ENCODE results near the gene ZNF487. TPM values are rescaled to one million over a fixed set of nuclear protein-coding genes. Genes with fewer than 3 reads are reported as not detected.

Gene ZNF487
- total and polyA plus RNA-seq, 2 of the 13 experiments (the other 11 are each of a cell fraction or from before 2014, with no cell fraction given) = 7.4 to 8.8 TPM

DNA sequence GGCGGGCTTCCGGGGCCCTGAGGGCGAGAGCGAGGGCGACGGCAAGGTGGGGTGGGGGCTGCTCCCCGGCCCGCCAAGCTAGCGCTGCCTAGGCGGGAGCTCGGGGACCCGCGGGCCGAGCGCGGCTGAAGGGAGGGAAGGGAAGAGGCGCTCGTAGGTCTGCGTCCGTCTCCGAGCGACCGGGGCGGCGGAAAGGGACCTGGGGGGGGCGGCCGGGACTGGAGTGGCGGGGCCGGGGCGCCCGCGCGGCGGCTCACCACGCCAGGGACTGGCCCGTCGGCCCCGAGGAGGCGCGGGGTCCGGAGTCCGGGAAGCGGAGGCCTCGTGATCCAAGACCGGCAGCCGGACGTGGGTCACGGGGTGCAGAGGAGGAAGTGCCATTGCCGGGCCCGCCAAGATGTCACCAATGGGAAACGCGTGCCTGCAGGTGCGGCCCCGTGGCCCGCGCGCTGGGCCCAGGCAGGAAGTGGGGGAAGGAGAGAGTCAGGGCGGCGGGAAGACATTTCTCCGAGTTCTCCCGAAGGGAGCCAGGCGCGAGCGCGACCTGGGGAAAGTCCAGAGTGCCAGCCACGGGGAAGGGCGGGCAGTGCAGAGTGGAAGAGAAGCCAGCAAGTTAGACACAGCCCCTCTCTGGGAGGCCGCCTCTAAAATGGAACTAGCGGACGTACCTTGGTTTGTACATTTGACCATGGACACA is 39.8 kb upstream of the ZNF487 start (continued):
- TF ChIP-seq ZNF382 (CRISPR knock-in tag; IDR thresholded peaks at IDR 0.05; ENCODE audit: borderline replicate concordance) = no peak
- TF ChIP-seq ZNF432 (CRISPR knock-in tag; IDR thresholded peaks at IDR 0.05; ENCODE audit: borderline replicate concordance) = no peak
- TF ChIP-seq RFX1 (IDR thresholded peaks at IDR 0.05) = no peak
- no peak for TF ChIP-seq ZNF720 (CRISPR knock-in tag; IDR thresholded peaks at IDR 0.05)
- peak; percentile 86 for TF ChIP-seq TBX2 (CRISPR knock-in tag; IDR thresholded peaks at IDR 0.05; ENCODE audit: borderline replicate concordance)
- peak; percentile 78; the same call in 1 of the 2 replicates for TF ChIP-seq AHR (CRISPR knock-in tag; IDR thresholded peaks at IDR 0.05)
- TF ChIP-seq, protein P1, sequence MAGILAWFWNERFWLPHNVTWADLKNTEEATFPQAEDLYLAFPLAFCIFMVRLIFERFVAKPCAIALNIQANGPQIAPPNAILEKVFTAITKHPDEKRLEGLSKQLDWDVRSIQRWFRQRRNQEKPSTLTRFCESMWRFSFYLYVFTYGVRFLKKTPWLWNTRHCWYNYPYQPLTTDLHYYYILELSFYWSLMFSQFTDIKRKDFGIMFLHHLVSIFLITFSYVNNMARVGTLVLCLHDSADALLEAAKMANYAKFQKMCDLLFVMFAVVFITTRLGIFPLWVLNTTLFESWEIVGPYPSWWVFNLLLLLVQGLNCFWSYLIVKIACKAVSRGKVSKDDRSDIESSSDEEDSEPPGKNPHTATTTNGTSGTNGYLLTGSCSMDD (CRISPR knock-in tag; IDR thresholded peaks at IDR 0.05) = no peak
- no peak for TF ChIP-seq SETDB1 (CRISPR knock-in tag; IDR thresholded peaks at IDR 0.05; ENCODE audit: borderline replicate concordance)
- TF ChIP-seq HDAC1 (CRISPR knock-in tag; IDR thresholded peaks at IDR 0.05) = peak; percentile 81
- TF ChIP-seq ZFYVE20 (CRISPR knock-in tag; IDR thresholded peaks at IDR 0.05; ENCODE audit: borderline replicate concordance, low read depth) = no peak
- peak; percentile 71; the same call in 1 of the 2 replicates for TF ChIP-seq MAF1 (CRISPR knock-in tag; IDR thresholded peaks at IDR 0.05; ENCODE audit: borderline replicate concordance)
- no peak for TF ChIP-seq ZEB1 (IDR thresholded peaks at IDR 0.05; ENCODE audit: insufficient replicate concordance, low read depth)
- TF ChIP-seq SAFB2 (CRISPR knock-in tag; IDR thresholded peaks at IDR 0.05; ENCODE audit: borderline replicate concordance, low read depth) = peak; percentile 29; the same call in 1 of the 2 replicates
- TF ChIP-seq ZNF34 (CRISPR knock-in tag; IDR thresholded peaks at IDR 0.05; ENCODE audit: borderline replicate concordance) = peak; percentile 55; the same call in 1 of the 2 replicates
- TF ChIP-seq ZNF589 (CRISPR knock-in tag; conservative IDR thresholded peaks at IDR 0.05) = no peak; the same call in 1 of the 2 replicates
- TF ChIP-seq POGZ (CRISPR knock-in tag; IDR thresholded peaks at IDR 0.05) = peak; percentile 89
- TF ChIP-seq TCF12 (IDR thresholded peaks at IDR 0.05) = no peak
- TF ChIP-seq TCF12 (CRISPR knock-in tag; IDR thresholded peaks at IDR 0.05) = no peak
- TF ChIP-seq YEATS2 (CRISPR knock-in tag; IDR thresholded peaks at IDR 0.05; ENCODE audit: borderline replicate concordance) = peak; percentile 86
- no peak for TF ChIP-seq SRF (IDR thresholded peaks at IDR 0.05; ENCODE audit: low read depth, low read length)
- TF ChIP-seq, protein P2, sequence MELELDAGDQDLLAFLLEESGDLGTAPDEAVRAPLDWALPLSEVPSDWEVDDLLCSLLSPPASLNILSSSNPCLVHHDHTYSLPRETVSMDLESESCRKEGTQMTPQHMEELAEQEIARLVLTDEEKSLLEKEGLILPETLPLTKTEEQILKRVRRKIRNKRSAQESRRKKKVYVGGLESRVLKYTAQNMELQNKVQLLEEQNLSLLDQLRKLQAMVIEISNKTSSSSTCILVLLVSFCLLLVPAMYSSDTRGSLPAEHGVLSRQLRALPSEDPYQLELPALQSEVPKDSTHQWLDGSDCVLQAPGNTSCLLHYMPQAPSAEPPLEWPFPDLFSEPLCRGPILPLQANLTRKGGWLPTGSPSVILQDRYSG (CRISPR knock-in tag; IDR thresholded peaks at IDR 0.05) = peak; percentile 92
- peak; percentile 37; the same call in 1 of the 2 replicates for TF ChIP-seq ZNF546 (CRISPR knock-in tag; conservative IDR thresholded peaks at IDR 0.05)
- TF ChIP-seq ZNF431 (CRISPR knock-in tag; IDR thresholded peaks at IDR 0.05; ENCODE audit: borderline replicate concordance, low read depth) = peak; percentile 60; the same call in 1 of the 2 replicates
- no peak for TF ChIP-seq SMARCE1 (IDR thresholded peaks at IDR 0.05; ENCODE audit: borderline replicate concordance)
- peak; percentile 87; the same call in 1 of the 2 replicates for TF ChIP-seq ZNF616 (CRISPR knock-in tag; IDR thresholded peaks at IDR 0.05; ENCODE audit: low read depth)
- TF ChIP-seq ZFAT (CRISPR knock-in tag; conservative IDR thresholded peaks at IDR 0.05) = 0 out of 2 replicates have a peak, but pooled peaks have one; percentile 41
- TF ChIP-seq, protein P3, sequence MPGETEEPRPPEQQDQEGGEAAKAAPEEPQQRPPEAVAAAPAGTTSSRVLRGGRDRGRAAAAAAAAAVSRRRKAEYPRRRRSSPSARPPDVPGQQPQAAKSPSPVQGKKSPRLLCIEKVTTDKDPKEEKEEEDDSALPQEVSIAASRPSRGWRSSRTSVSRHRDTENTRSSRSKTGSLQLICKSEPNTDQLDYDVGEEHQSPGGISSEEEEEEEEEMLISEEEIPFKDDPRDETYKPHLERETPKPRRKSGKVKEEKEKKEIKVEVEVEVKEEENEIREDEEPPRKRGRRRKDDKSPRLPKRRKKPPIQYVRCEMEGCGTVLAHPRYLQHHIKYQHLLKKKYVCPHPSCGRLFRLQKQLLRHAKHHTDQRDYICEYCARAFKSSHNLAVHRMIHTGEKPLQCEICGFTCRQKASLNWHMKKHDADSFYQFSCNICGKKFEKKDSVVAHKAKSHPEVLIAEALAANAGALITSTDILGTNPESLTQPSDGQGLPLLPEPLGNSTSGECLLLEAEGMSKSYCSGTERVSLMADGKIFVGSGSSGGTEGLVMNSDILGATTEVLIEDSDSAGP (CRISPR knock-in tag; IDR thresholded peaks at IDR 0.05; ENCODE audit: borderline replicate concordance) = peak; percentile 45; the same call in 1 of the 2 replicates
- TF ChIP-seq ZNF496 (CRISPR knock-in tag; IDR thresholded peaks at IDR 0.05; ENCODE audit: insufficient replicate concordance) = no peak

Measured in HepG2 (cell line).